ENCODE data around the gene DCUN1D2.

The DCUN1D2 gene

GRCh38 chr13:113495494-113496210 is 5.1 kb upstream of the DCUN1D2 start:
- Histone ChIP-seq H3K9ac (ENCODE audit: low read length) (no peak overlapping the region), H3K27me3 (ENCODE audit: control insufficient read depth, insufficient read depth, low read length) (no peaks in the 10 kb centered on the region), H3K27ac (ENCODE audit: low read depth, low read length) (peak overlapping the region; percentile 24), H3K4me3 (ENCODE audit: low read length) (peak overlapping the region; percentile 13), H3K36me3 (ENCODE audit: control insufficient read depth, insufficient read depth, low read length) (peaks cover 26% of the 10 kb centered on the region), H3K4me1 (ENCODE audit: control insufficient read depth, insufficient read depth, low read length) (peaks cover 24% of the 10 kb centered on the region)

GRCh38 chr13:113493315-113493951 is 2.9 kb upstream of the DCUN1D2 start:
- H3K27me3 ChIP-seq (ENCODE audit: control insufficient read depth, insufficient read depth, low read length) = no peaks in the 10 kb centered on the region
- H3K4me1 ChIP-seq (ENCODE audit: control insufficient read depth, insufficient read depth, low read length) = peaks cover 33% of the 10 kb centered on the region
- no peak overlapping the region for H3K9ac ChIP-seq (ENCODE audit: low read length)
- H3K27ac ChIP-seq (ENCODE audit: low read depth, low read length) = peak overlapping the region; percentile 50
- H3K36me3 ChIP-seq (ENCODE audit: control insufficient read depth, insufficient read depth, low read length) = peaks cover 15% of the 10 kb centered on the region
- peak overlapping the region; percentile 6 for H3K4me3 ChIP-seq (ENCODE audit: low read length)

GRCh38 chr13:113491982-113492381 is 1.5 kb upstream of the DCUN1D2 start:
- peaks cover 7% of the 10 kb centered on the region for H3K36me3 ChIP-seq (ENCODE audit: control insufficient read depth, insufficient read depth, low read length)
- peaks cover 33% of the 10 kb centered on the region for H3K4me1 ChIP-seq (ENCODE audit: control insufficient read depth, insufficient read depth, low read length)
- H3K4me3 ChIP-seq (ENCODE audit: low read length) = peak overlapping the region; percentile 81
- peak overlapping the region; percentile 81 for H3K27ac ChIP-seq (ENCODE audit: low read depth, low read length)
- no peak overlapping the region for H3K9ac ChIP-seq (ENCODE audit: low read length)
- no peaks in the 10 kb centered on the region for H3K27me3 ChIP-seq (ENCODE audit: control insufficient read depth, insufficient read depth, low read length)

- peak overlapping the region; percentile 69 for H3K9ac ChIP-seq (ENCODE audit: low read length)
- H3K4me3 ChIP-seq (ENCODE audit: low read length) = peak overlapping the region; percentile 81
- peaks cover 7% of the 10 kb centered on the region for H3K36me3 ChIP-seq (ENCODE audit: control insufficient read depth, insufficient read depth, low read length)
- H3K4me1 ChIP-seq (ENCODE audit: control insufficient read depth, insufficient read depth, low read length) = peaks cover 33% of the 10 kb centered on the region
- no peaks in the 10 kb centered on the region for H3K27me3 ChIP-seq (ENCODE audit: control insufficient read depth, insufficient read depth, low read length)
- peak overlapping the region; percentile 81 for H3K27ac ChIP-seq (ENCODE audit: low read depth, low read length)
Measured at GRCh38 chr13:113491418-113491883, 940 bp upstream of the DCUN1D2 start.

GRCh38 chr13:113489549-113490495 is 689 bp downstream of the DCUN1D2 start:
- Histone ChIP-seq H3K36me3 (ENCODE audit: control insufficient read depth, insufficient read depth, low read length) (no peaks in the 10 kb centered on the region), H3K9ac (ENCODE audit: low read length) (peak overlapping the region; percentile 19), H3K4me3 (ENCODE audit: low read length) (peak overlapping the region; percentile 67), H3K4me1 (ENCODE audit: control insufficient read depth, insufficient read depth, low read length) (peaks cover 35% of the 10 kb centered on the region), H3K27ac (ENCODE audit: low read depth, low read length) (peak overlapping the region; percentile 79), H3K27me3 (ENCODE audit: control insufficient read depth, insufficient read depth, low read length) (no peaks in the 10 kb centered on the region)

GRCh38 chr13:113489171-113489548 is 1.4 kb downstream of the DCUN1D2 start:
- no peak overlapping the region for H3K27ac ChIP-seq (ENCODE audit: low read depth, low read length)

GRCh38 chr13:113488283-113488682 is 2.2 kb downstream of the DCUN1D2 start:
- Histone ChIP-seq H3K4me3 (ENCODE audit: low read length) (no peak overlapping the region), H3K27me3 (ENCODE audit: control insufficient read depth, insufficient read depth, low read length) (no peaks in the 10 kb centered on the region), H3K9ac (ENCODE audit: low read length) (no peak overlapping the region), H3K36me3 (ENCODE audit: control insufficient read depth, insufficient read depth, low read length) (no peaks in the 10 kb centered on the region), H3K4me1 (ENCODE audit: control insufficient read depth, insufficient read depth, low read length) (peaks cover 36% of the 10 kb centered on the region), H3K27ac (ENCODE audit: low read depth, low read length) (no peak overlapping the region)

More at GRCh38 chr13:113489171-113489548, 1.4 kb downstream of the DCUN1D2 start:
- H3K27me3 ChIP-seq (ENCODE audit: control insufficient read depth, insufficient read depth, low read length) = no peaks in the 10 kb centered on the region
- H3K4me1 ChIP-seq (ENCODE audit: control insufficient read depth, insufficient read depth, low read length) = peaks cover 36% of the 10 kb centered on the region
- H3K4me3 ChIP-seq (ENCODE audit: low read length) = peak overlapping the region; percentile 67
- no peak overlapping the region for H3K9ac ChIP-seq (ENCODE audit: low read length)
- H3K36me3 ChIP-seq (ENCODE audit: control insufficient read depth, insufficient read depth, low read length) = no peaks in the 10 kb centered on the region

- Histone ChIP-seq H3K4me1 (ENCODE audit: control insufficient read depth, insufficient read depth, low read length) (peaks cover 28% of the 10 kb centered on the region), H3K27me3 (ENCODE audit: control insufficient read depth, insufficient read depth, low read length) (no peaks in the 10 kb centered on the region), H3K36me3 (ENCODE audit: control insufficient read depth, insufficient read depth, low read length) (no peaks in the 10 kb centered on the region), H3K4me3 (ENCODE audit: low read length) (no peak overlapping the region), H3K27ac (ENCODE audit: low read depth, low read length) (no peak overlapping the region), H3K9ac (ENCODE audit: low read length) (no peak overlapping the region)
Measured at GRCh38 chr13:113486698-113487097, 3.8 kb downstream of the DCUN1D2 start.

- Histone ChIP-seq H3K36me3 (ENCODE audit: control insufficient read depth, insufficient read depth, low read length) (no peaks in the 10 kb centered on the region), H3K27me3 (ENCODE audit: control insufficient read depth, insufficient read depth, low read length) (no peaks in the 10 kb centered on the region), H3K4me1 (ENCODE audit: control insufficient read depth, insufficient read depth, low read length) (peaks cover 27% of the 10 kb centered on the region), H3K27ac (ENCODE audit: low read depth, low read length) (peak overlapping the region; percentile 28), H3K4me3 (ENCODE audit: low read length) (no peak overlapping the region), H3K9ac (ENCODE audit: low read length) (no peak overlapping the region)
Measured at GRCh38 chr13:113485545-113485944, 5.0 kb downstream of the DCUN1D2 start.

- no peak overlapping the region for H3K4me3 ChIP-seq (ENCODE audit: low read length)
- no peak overlapping the region for H3K9ac ChIP-seq (ENCODE audit: low read length)
- H3K36me3 ChIP-seq (ENCODE audit: control insufficient read depth, insufficient read depth, low read length) = peaks cover 3% of the 10 kb centered on the region
- peaks cover 17% of the 10 kb centered on the region for H3K4me1 ChIP-seq (ENCODE audit: control insufficient read depth, insufficient read depth, low read length)
- peak overlapping the region; percentile 19 for H3K27ac ChIP-seq (ENCODE audit: low read depth, low read length)
- H3K27me3 ChIP-seq (ENCODE audit: control insufficient read depth, insufficient read depth, low read length) = no peaks in the 10 kb centered on the region
Measured at GRCh38 chr13:113483504-113484293, 6.8 kb downstream of the DCUN1D2 start.

GRCh38 chr13:113483081-113483480 is 7.4 kb downstream of the DCUN1D2 start:
- Histone ChIP-seq H3K27me3 (ENCODE audit: control insufficient read depth, insufficient read depth, low read length) (no peaks in the 10 kb centered on the region), H3K27ac (ENCODE audit: low read depth, low read length) (no peak overlapping the region), H3K9ac (ENCODE audit: low read length) (no peak overlapping the region), H3K4me3 (ENCODE audit: low read length) (no peak overlapping the region), H3K4me1 (ENCODE audit: control insufficient read depth, insufficient read depth, low read length) (peaks cover 17% of the 10 kb centered on the region), H3K36me3 (ENCODE audit: control insufficient read depth, insufficient read depth, low read length) (peaks cover 3% of the 10 kb centered on the region)
